Gastroesophageal sphincter (tissue), 4 donors: Measurements from ENCODE around the gene RXFP1. TPM values are rescaled to one million over a fixed set of nuclear protein-coding genes. Genes with fewer than 3 reads are reported as not detected.

Experiments used
- ATAC-seq: fragments of 150-250 bp; one replicate; pipeline ENCODE4 v1.9.1; 2016; ENCODE audit warnings: mild to moderate bottlenecking, moderate library complexity
- H3K27ac ChIP-seq, 4 donors: fragments of 200-600 bp; sonication (generic) in 3 of 4; 1 replicate in 3 of 4; 2 replicates in 1 of 4; pipeline ENCODE4 v1.5.1; 2016 to 2019
- H3K27me3 ChIP-seq: fragments of 200-600 bp; sonication (generic); one replicate; pipeline ENCODE4 v1.5.1; 2019
- H3K36me3 ChIP-seq, 2 donors: fragments of 200-600 bp; sonication (generic); one replicate each; pipeline ENCODE4 v1.5.1; 2019; ENCODE audit warnings: control low read depth in 1 of 2
- H3K4me1 ChIP-seq, 3 donors: fragments of 200-600 bp; sonication (generic); 1 replicate in 2 of 3; 2 replicates in 1 of 3; pipeline ENCODE4 v1.5.1; 2016 to 2019; ENCODE audit warnings: control low read depth in 2 of 3
- H3K4me3 ChIP-seq, 2 donors: fragments of 200-600 bp; sonication (generic); one replicate each; pipeline ENCODE4 v1.5.1; 2019; ENCODE audit warnings: mild to moderate bottlenecking in 1 of 2, moderate library complexity in 1 of 2
- H3K9me3 ChIP-seq, 3 donors: fragments of 200-600 bp; sonication (generic); one replicate each; pipeline ENCODE4 v1.5.1; 2017 to 2019; ENCODE audit warnings: control low read depth in 2 of 3
- EP300 ChIP-seq: sonication (generic); formaldehyde crosslinking; IDR thresholded peaks from one replicate; pipeline ENCODE4 v1.6.1; 2017; ENCODE audit warnings: antibody characterized with exemption, mild to moderate bottlenecking
- POLR2A ChIP-seq, 2 donors: fragments of 450-650 bp; IDR thresholded peaks; one replicate each; pipeline ENCODE4 v1.6.1; 2017; ENCODE audit warnings: antibody characterized with exemption in 2 of 2, mild to moderate bottlenecking in 2 of 2, moderate library complexity in 1 of 2
- POLR2AphosphoS5 ChIP-seq: sonication (generic); formaldehyde crosslinking; IDR thresholded peaks from one replicate; pipeline ENCODE4 v1.6.1; 2017; ENCODE audit warnings: antibody characterized with exemption
- WGBS, 2 donors: methylation state at CpG; one replicate each; pipeline ENCODE4 v1.1.5; 2018; ENCODE audit warnings: low coverage in 1 of 2; 5-methylcytosine and 5-hydroxymethylcytosine counted together
- total RNA-seq, 4 donors: library from RNA; depleted of rRNA; stranded (reverse); fragments of >200 nt; gene quantifications; one replicate each; pipeline ENCODE4 v1.1.0, GENCODE V29; 2016
- TF ChIP-seq, protein P1 (sequence below), 4 experiments: fragments of 200-600 bp in 2 of 4; fragments of 450-650 bp in 2 of 4; sonication (generic) in 1 of 4; IDR thresholded peaks; one replicate each; pipeline ENCODE4 v1.5.1; 2017 to 2019; ENCODE audit warnings: antibody characterized with exemption in 4 of 4, mild to moderate bottlenecking in 2 of 4, moderate library complexity in 2 of 4

Gene RXFP1
- total RNA-seq, 4 donors from 2014 or later = not detected

GRCh38 chr4:158527516-158527915 is 5.8 kb downstream of the RXFP1 start:
- H3K27me3 ChIP-seq = no peaks in the 10 kb centered on the region
- no peak for ATAC-seq
- H3K9me3 ChIP-seq = no peaks in the 10 kb centered on the region
- no peaks in the 10 kb centered on the region for H3K36me3 ChIP-seq
- H3K4me3 ChIP-seq = no peak overlapping the region
- H3K4me1 ChIP-seq = no peaks in the 10 kb centered on the region
- TF ChIP-seq POLR2A (IDR thresholded peaks at IDR 0.05) (no peak), POLR2AphosphoS5 (no peak), EP300 (no peak)
- TF ChIP-seq, protein P1, sequence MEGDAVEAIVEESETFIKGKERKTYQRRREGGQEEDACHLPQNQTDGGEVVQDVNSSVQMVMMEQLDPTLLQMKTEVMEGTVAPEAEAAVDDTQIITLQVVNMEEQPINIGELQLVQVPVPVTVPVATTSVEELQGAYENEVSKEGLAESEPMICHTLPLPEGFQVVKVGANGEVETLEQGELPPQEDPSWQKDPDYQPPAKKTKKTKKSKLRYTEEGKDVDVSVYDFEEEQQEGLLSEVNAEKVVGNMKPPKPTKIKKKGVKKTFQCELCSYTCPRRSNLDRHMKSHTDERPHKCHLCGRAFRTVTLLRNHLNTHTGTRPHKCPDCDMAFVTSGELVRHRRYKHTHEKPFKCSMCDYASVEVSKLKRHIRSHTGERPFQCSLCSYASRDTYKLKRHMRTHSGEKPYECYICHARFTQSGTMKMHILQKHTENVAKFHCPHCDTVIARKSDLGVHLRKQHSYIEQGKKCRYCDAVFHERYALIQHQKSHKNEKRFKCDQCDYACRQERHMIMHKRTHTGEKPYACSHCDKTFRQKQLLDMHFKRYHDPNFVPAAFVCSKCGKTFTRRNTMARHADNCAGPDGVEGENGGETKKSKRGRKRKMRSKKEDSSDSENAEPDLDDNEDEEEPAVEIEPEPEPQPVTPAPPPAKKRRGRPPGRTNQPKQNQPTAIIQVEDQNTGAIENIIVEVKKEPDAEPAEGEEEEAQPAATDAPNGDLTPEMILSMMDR (IDR thresholded peaks at IDR 0.05) = no peak
- WGBS, 2 donors = 71% methylated on average over 1 of the region's 1 CpG; no CpG with 5 or more reads in 1 of the 2 donors
- H3K27ac ChIP-seq = no peak overlapping the region

DNA sequence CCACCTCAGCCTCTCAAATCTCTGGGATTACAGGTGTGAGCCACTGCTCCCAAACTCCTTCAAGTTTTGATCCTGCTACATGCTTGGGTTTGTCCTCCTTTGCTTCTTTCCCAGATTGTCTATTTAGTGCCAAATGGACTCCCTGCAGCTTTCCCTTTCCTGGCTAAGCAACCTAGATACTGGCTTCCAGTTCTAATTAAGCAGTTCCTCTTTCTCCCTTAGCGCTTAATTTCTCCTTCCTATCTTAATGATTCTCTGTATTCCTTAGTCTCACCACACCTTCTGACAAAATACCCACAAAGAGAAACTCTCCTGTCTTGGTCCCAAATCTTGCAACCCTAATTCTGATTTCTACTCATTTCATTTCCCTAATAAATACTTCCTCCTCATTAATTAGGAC is 7.8 kb downstream of the RXFP1 start:
- Histone ChIP-seq H3K4me3 (no peak overlapping the region), H3K9me3 (no peaks in the 10 kb centered on the region), H3K27me3 (no peaks in the 10 kb centered on the region), H3K4me1 (no peaks in the 10 kb centered on the region), H3K36me3 (no peaks in the 10 kb centered on the region), H3K27ac (no peak overlapping the region)
- no peak for ATAC-seq
- TF ChIP-seq POLR2AphosphoS5 = no peak
- TF ChIP-seq POLR2A (IDR thresholded peaks at IDR 0.05) = no peak
- TF ChIP-seq, protein P1 (IDR thresholded peaks at IDR 0.05) = no peak
- no peak for TF ChIP-seq EP300
- 75 to 83% methylated on average over 1 of the region's 1 CpG for WGBS, 2 donors

DNA sequence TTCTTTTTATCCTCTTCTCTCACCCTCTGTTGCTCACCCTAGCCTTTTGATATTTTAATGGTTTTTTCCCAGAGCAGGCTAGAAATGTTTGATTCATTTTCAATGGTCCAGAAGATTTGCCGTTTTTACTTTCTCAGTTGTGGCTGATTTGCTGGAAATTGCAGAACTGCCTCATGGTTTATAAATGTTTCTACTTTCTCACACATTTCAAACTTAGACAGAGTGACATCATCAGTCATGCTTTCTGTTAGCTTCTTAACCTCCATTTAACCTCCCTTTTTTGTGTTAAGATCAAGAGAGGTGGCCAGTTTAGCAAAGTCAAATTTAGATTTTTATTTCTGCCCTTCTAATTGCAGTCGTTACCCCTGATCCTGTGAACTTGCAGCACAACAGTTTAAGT is 8.7 kb downstream of the RXFP1 start:
- Histone ChIP-seq H3K4me1 (no peaks in the 10 kb centered on the region), H3K36me3 (no peaks in the 10 kb centered on the region), H3K27me3 (no peaks in the 10 kb centered on the region), H3K27ac (no peak overlapping the region), H3K9me3 (no peaks in the 10 kb centered on the region), H3K4me3 (no peak overlapping the region)
- ATAC-seq = no peak
- TF ChIP-seq POLR2A (IDR thresholded peaks at IDR 0.05) = no peak
- 16 to 21% methylated on average over 2 of the region's 2 CpGs for WGBS, 2 donors

DNA sequence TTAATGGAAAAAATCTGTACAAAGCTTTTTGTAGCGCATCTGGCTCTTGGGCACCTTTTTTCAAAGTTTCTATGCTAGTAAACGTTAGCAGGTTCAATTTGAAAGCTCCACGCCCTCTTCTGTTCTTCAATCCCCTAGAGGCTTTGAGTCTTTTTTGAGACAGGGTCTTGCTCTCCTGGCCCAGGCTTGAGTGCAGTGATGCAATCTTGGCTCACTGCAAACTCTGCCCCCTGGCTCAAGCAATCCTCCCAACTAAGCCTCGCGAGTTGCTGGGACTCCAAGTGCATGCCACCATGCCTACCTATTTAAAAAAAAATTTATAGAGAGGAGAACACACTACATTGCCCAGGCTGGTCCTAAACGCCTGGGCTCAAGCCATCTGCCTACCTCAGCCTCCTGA is 9.2 kb downstream of the RXFP1 start:
- H3K4me3 ChIP-seq = no peak overlapping the region
- no peaks in the 10 kb centered on the region for H3K36me3 ChIP-seq
- H3K27ac ChIP-seq = no peak overlapping the region
- no peak for ATAC-seq
- H3K4me1 ChIP-seq = no peaks in the 10 kb centered on the region
- TF ChIP-seq POLR2A (IDR thresholded peaks at IDR 0.05) (no peak), POLR2AphosphoS5 (no peak), EP300 (no peak)
- TF ChIP-seq, protein P1 (IDR thresholded peaks at IDR 0.05) = no peak
- WGBS, 2 donors = 57 to 73% methylated on average over 5 to 6 of the region's 6 CpGs
- no peaks in the 10 kb centered on the region for H3K27me3 ChIP-seq
- H3K9me3 ChIP-seq = no peaks in the 10 kb centered on the region

- Histone ChIP-seq H3K4me3 (no peak overlapping the region), H3K27ac (no peak overlapping the region), H3K9me3 (no peaks in the 10 kb centered on the region), H3K36me3 (no peaks in the 10 kb centered on the region), H3K27me3 (no peaks in the 10 kb centered on the region), H3K4me1 (no peaks in the 10 kb centered on the region)
- no peak for ATAC-seq
- TF ChIP-seq, protein P1 (IDR thresholded peaks at IDR 0.05) = no peak
- TF ChIP-seq POLR2A (IDR thresholded peaks at IDR 0.05) (no peak), POLR2AphosphoS5 (no peak), EP300 (no peak)
- WGBS, 2 donors = 39 to 53% methylated on average over 3 to 6 of the region's 6 CpGs
Observed at GRCh38 chr4:158532556-158533231, 11.0 kb downstream of the RXFP1 start.
